BLaER1 treated with 17β-estradiol and CSF1 and Interleukin-3, amounts not matched to agents 10 nM and 100 nM (cell line): Measurements from ENCODE around the gene GALNT5.

ENCODE experiments used
- H3K27ac ChIP-seq, 11 experiments: shearing (Covaris generic); formaldehyde crosslinking; 2 replicates each; pipeline ENCODE4 v1.8.1; 2022
- H3K27me3 ChIP-seq, 11 experiments: shearing (Covaris generic); formaldehyde crosslinking; 2 replicates each; pipeline ENCODE4 v1.8.1; 2022
- H3K36me3 ChIP-seq, 11 experiments: shearing (Covaris generic); formaldehyde crosslinking; 2 replicates each; pipeline ENCODE4 v1.8.1; 2022
- H3K4me1 ChIP-seq, 10 experiments: shearing (Covaris generic); formaldehyde crosslinking; 2 replicates each; pipeline ENCODE4 v1.8.1; 2022
- H3K4me2 ChIP-seq, 11 experiments: shearing (Covaris generic); formaldehyde crosslinking; 2 replicates each; pipeline ENCODE4 v1.8.1; 2022
- H3K4me3 ChIP-seq, 10 experiments: shearing (Covaris generic); formaldehyde crosslinking; 2 replicates each; pipeline ENCODE4 v1.8.1; 2022
- H3K9ac ChIP-seq, 11 experiments: shearing (Covaris generic); formaldehyde crosslinking; 2 replicates each; pipeline ENCODE4 v1.8.1; 2022
- H3K9me3 ChIP-seq, 11 experiments: shearing (Covaris generic); formaldehyde crosslinking; replicated peaks in 1 of 11; 2 replicates each; pipeline ENCODE4 v1.8.1; 2022
- H4K20me1 ChIP-seq, 11 experiments: shearing (Covaris generic); formaldehyde crosslinking; 2 replicates each; pipeline ENCODE4 v1.8.1; 2022
- Cebpa-rat ChIP-seq, 11 experiments: shearing (Covaris generic); IDR thresholded peaks; 2 replicates each; pipeline ENCODE4 v1.8.1; 2022

The GALNT5 gene

GRCh38 chr2:157319795-157320194 is 62.3 kb downstream of the GALNT5 start:
- Histone ChIP-seq H4K20me1 (no peaks in the 10 kb centered on the region), H3K27me3 (no peaks in the 10 kb centered on the region), H3K9me3 (no peaks in the 10 kb centered on the region), H3K4me2 (no peak overlapping the region), H3K36me3 (peaks cover 0 to 27% (median 0%) of the 10 kb centered on the region in 11 experiments; a peak in 3 of 22 replicates), H3K9ac (no peak overlapping the region), H3K27ac (no peak overlapping the region), H3K4me3 (no peak overlapping the region), H3K4me1 (peaks cover 0 to 16% (median 9%) of the 10 kb centered on the region in 10 experiments; a peak in 10 of 20 replicates)
- no peak for TF ChIP-seq Cebpa-rat (IDR thresholded peaks at IDR 0.05)

- TF ChIP-seq Cebpa-rat (IDR thresholded peaks at IDR 0.05) = no peak
These were observed 62.9 kb downstream of the GALNT5 start for GRCh38 chr2:157320409-157320808.

GRCh38 chr2:157321466-157321865 is 64.0 kb downstream of the GALNT5 start:
- no peak overlapping the region for H3K27ac ChIP-seq
- H4K20me1 ChIP-seq = no peaks in the 10 kb centered on the region
- H3K36me3 ChIP-seq = peaks cover 0 to 27% (median 0%) of the 10 kb centered on the region in 11 experiments; a peak in 3 of 22 replicates
- H3K4me2 ChIP-seq = peak overlapping the region in 6 of 11 experiments; percentile 19 to 43 (median 32); a peak in 9 of 22 replicates
- H3K4me1 ChIP-seq = peaks cover 0 to 16% (median 9%) of the 10 kb centered on the region in 10 experiments; a peak in 10 of 20 replicates
- no peak overlapping the region for H3K9ac ChIP-seq
- no peaks in the 10 kb centered on the region for H3K9me3 ChIP-seq
- no peak for TF ChIP-seq Cebpa-rat (IDR thresholded peaks at IDR 0.05)
- H3K27me3 ChIP-seq = no peaks in the 10 kb centered on the region
- H3K4me3 ChIP-seq = no peak overlapping the region

More at GRCh38 chr2:157320409-157320808, 62.9 kb downstream of the GALNT5 start:
- peaks cover 0 to 16% (median 9%) of the 10 kb centered on the region in 10 experiments; a peak in 10 of 20 replicates for H3K4me1 ChIP-seq
- H3K27ac ChIP-seq = no peak overlapping the region
- peaks cover 0 to 27% (median 0%) of the 10 kb centered on the region in 11 experiments; a peak in 3 of 22 replicates for H3K36me3 ChIP-seq
- H3K9ac ChIP-seq = no peak overlapping the region
- H3K27me3 ChIP-seq = no peaks in the 10 kb centered on the region
- H3K4me3 ChIP-seq = no peak overlapping the region
- H3K4me2 ChIP-seq = no peak overlapping the region
- no peaks in the 10 kb centered on the region for H3K9me3 ChIP-seq
- no peaks in the 10 kb centered on the region for H4K20me1 ChIP-seq

GRCh38 chr2:157322432-157322831 is 64.9 kb downstream of the GALNT5 start:
- Histone ChIP-seq H3K4me2 (no peak overlapping the region), H4K20me1 (no peaks in the 10 kb centered on the region), H3K27ac (no peak overlapping the region), H3K9ac (no peak overlapping the region), H3K9me3 (no peaks in the 10 kb centered on the region), H3K4me3 (no peak overlapping the region), H3K4me1 (peaks cover 0 to 20% (median 9%) of the 10 kb centered on the region in 10 experiments; a peak in 16 of 20 replicates), H3K27me3 (no peaks in the 10 kb centered on the region), H3K36me3 (peaks cover 0 to 27% (median 0%) of the 10 kb centered on the region in 11 experiments; a peak in 3 of 22 replicates)
- no peak for TF ChIP-seq Cebpa-rat (IDR thresholded peaks at IDR 0.05)

- Histone ChIP-seq H4K20me1 (no peaks in the 10 kb centered on the region), H3K9me3 (no peaks in the 10 kb centered on the region), H3K27ac (no peak overlapping the region), H3K4me2 (no peak overlapping the region), H3K36me3 (peaks cover 0 to 19% (median 0%) of the 10 kb centered on the region in 11 experiments; a peak in 3 of 22 replicates), H3K4me1 (peaks cover 12 to 32% (median 19%) of the 10 kb centered on the region in 10 experiments), H3K27me3 (no peaks in the 10 kb centered on the region), H3K9ac (no peak overlapping the region), H3K4me3 (no peak overlapping the region)
- no peak for TF ChIP-seq Cebpa-rat (IDR thresholded peaks at IDR 0.05)
These were observed 66.9 kb downstream of the GALNT5 start for GRCh38 chr2:157324331-157324843.

- no peak within 1 kb of the TSS for H3K4me2 ChIP-seq
- no peaks in the 10 kb centered on the region for H3K9me3 ChIP-seq
- H3K4me1 ChIP-seq = peaks cover 12 to 32% (median 19%) of the 10 kb centered on the region in 10 experiments
- peaks cover 0 to 16% (median 0%) of the 10 kb centered on the region in 11 experiments; a peak in 3 of 22 replicates for H3K36me3 ChIP-seq
- TF ChIP-seq Cebpa-rat (IDR thresholded peaks at IDR 0.05) = no peak
- no peak within 1 kb of the TSS for H3K27ac ChIP-seq
- H4K20me1 ChIP-seq = no peaks in the 10 kb centered on the region
- H3K4me3 ChIP-seq = no peak within 1 kb of the TSS
- H3K9ac ChIP-seq = no peak within 1 kb of the TSS
- H3K27me3 ChIP-seq = no peaks in the 10 kb centered on the region
These were observed 68.3 kb downstream of the GALNT5 start, which contains the start of gene ERMN for GRCh38 chr2:157325786-157326185. Gene ERMN (minus strand): TSS chr2:157325824. CDS start chr2:157325642, 182 bp downstream.

GRCh38 chr2:157326698-157327097 is 69.2 kb downstream of the GALNT5 start:
- Histone ChIP-seq H3K4me2 (no peak overlapping the region), H4K20me1 (no peaks in the 10 kb centered on the region), H3K4me3 (no peak overlapping the region), H3K9ac (no peak overlapping the region), H3K4me1 (peaks cover 10 to 24% (median 16%) of the 10 kb centered on the region in 10 experiments), H3K36me3 (peaks cover 0 to 16% (median 0%) of the 10 kb centered on the region in 11 experiments; a peak in 2 of 22 replicates), H3K27ac (no peak overlapping the region), H3K27me3 (no peaks in the 10 kb centered on the region), H3K9me3 (no peaks in the 10 kb centered on the region)
- TF ChIP-seq Cebpa-rat (IDR thresholded peaks at IDR 0.05) = no peak

GRCh38 chr2:157327200-157327599 is 69.7 kb downstream of the GALNT5 start:
- no peaks in the 10 kb centered on the region for H4K20me1 ChIP-seq
- no peak overlapping the region for H3K4me3 ChIP-seq
- H3K27ac ChIP-seq = no peak overlapping the region

GRCh38 chr2:157327621-157328500 is 70.4 kb downstream of the GALNT5 start:
- peak overlapping the region in 1 of 11 experiments; percentile 10; a peak in 1 of 22 replicates for H3K27ac ChIP-seq
- H3K9me3 ChIP-seq = no peaks in the 10 kb centered on the region
- H3K27me3 ChIP-seq = no peaks in the 10 kb centered on the region
- H3K36me3 ChIP-seq = peaks cover 0 to 15% (median 0%) of the 10 kb centered on the region in 11 experiments; a peak in 2 of 22 replicates
- no peaks in the 10 kb centered on the region for H4K20me1 ChIP-seq
- no peak for TF ChIP-seq Cebpa-rat (IDR thresholded peaks at IDR 0.05)
- H3K9ac ChIP-seq = no peak overlapping the region
- peak overlapping the region; percentile 38 to 71 (median 59) for H3K4me2 ChIP-seq
- H3K4me1 ChIP-seq = peaks cover 9 to 18% (median 15%) of the 10 kb centered on the region in 10 experiments
- no peak overlapping the region for H3K4me3 ChIP-seq

More at GRCh38 chr2:157327200-157327599, 69.7 kb downstream of the GALNT5 start:
- H3K36me3 ChIP-seq = peaks cover 0 to 16% (median 0%) of the 10 kb centered on the region in 11 experiments; a peak in 2 of 22 replicates
- H3K9ac ChIP-seq = no peak overlapping the region
- no peak for TF ChIP-seq Cebpa-rat (IDR thresholded peaks at IDR 0.05)
- H3K4me1 ChIP-seq = peaks cover 9 to 19% (median 16%) of the 10 kb centered on the region in 10 experiments
- H3K27me3 ChIP-seq = no peaks in the 10 kb centered on the region
- H3K9me3 ChIP-seq = no peaks in the 10 kb centered on the region
- peak overlapping the region in 8 of 11 experiments; percentile 53 to 68 (median 60); a peak in 10 of 22 replicates for H3K4me2 ChIP-seq
